Fibroblast of pulmonary artery (primary cell): Measurements from ENCODE around the gene TAS2R1.

Experiments
- DNase-seq: peaks from one replicate; pipeline ENCODE4 v3.0.0-alpha.2; 2010; ENCODE audit warnings: low read depth
- H3K4me3 ChIP-seq: replicated peaks from 2 replicates; pipeline ENCODE4 v1.5.1; 2011; ENCODE audit warnings: low read depth, mild to moderate bottlenecking, control low read depth, low read length, moderate library complexity
- TF ChIP-seq, protein P1 (sequence below): IDR thresholded peaks from 2 replicates; pipeline ENCODE4 v1.5.1; 2011; ENCODE audit warnings: mild to moderate bottlenecking, control low read depth, low read length, inconsistent platforms; ENCODE audit errors: missing control alignments

Gene TAS2R1

DNA sequence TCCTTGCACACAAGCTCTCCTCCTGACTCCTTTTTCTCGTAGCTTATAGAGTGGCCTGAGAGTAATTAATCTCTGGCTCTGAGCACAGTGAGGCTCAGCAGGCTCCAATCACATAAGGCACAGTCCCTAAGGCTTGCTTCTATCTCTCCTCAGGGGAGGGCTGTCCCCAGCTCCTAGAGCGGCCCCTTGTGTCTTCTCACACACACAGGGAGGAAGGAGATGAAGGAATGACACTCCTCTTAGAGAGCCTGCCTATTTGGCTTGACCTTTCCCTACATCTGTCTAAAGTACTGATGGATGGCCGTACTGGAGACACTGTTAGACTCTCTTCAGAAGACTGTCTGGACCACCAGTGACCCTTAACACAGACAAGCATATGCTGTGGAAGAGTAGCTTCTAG, 12.9 kb downstream of the TAS2R1 start:
- TF ChIP-seq, protein P1, sequence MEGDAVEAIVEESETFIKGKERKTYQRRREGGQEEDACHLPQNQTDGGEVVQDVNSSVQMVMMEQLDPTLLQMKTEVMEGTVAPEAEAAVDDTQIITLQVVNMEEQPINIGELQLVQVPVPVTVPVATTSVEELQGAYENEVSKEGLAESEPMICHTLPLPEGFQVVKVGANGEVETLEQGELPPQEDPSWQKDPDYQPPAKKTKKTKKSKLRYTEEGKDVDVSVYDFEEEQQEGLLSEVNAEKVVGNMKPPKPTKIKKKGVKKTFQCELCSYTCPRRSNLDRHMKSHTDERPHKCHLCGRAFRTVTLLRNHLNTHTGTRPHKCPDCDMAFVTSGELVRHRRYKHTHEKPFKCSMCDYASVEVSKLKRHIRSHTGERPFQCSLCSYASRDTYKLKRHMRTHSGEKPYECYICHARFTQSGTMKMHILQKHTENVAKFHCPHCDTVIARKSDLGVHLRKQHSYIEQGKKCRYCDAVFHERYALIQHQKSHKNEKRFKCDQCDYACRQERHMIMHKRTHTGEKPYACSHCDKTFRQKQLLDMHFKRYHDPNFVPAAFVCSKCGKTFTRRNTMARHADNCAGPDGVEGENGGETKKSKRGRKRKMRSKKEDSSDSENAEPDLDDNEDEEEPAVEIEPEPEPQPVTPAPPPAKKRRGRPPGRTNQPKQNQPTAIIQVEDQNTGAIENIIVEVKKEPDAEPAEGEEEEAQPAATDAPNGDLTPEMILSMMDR = no peak
- no peak overlapping the region for H3K4me3 ChIP-seq
- no peak for DNase-seq

DNA sequence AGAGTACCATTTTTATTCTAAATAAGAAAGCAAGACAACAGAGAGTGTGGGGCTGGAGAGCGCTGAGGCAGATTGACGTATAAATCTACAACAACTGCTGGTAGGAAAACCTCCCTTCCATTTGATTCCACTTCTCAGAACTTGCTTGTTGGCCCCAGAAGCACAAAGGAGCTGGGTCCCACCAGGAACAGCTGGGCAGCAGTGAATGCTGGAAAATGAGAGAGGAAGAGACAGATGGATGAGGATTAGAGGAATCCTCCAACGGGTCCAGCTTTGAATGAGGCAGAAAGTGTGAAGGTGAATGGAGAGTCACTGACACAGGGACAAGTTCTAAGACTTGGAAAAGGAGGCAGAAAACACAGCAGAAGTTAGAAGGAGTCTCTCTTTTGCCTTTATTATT, 14.8 kb downstream of the TAS2R1 start:
- DNase-seq = no peak
- TF ChIP-seq, protein P1 = no peak
- H3K4me3 ChIP-seq = no peak overlapping the region

DNA sequence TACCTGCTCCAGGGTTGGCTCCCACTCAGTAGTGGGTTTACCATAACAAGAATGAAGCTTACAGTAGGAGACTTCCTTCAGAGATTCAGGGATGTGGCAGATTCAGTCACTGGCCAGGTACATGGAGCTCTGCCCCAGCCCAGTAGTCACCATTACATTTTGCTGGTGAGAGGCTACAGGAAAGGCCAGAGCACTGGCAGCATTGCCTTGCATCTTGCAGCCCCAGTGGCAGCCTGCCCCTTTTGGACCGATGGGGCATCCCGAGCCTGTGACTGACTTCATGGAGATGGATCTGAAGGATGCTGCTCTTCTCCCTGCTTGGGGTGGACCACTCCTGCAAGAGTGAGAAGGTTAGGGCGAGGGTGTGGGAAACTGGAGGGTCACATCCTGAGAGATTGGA, 16.8 kb downstream of the TAS2R1 start:
- TF ChIP-seq, protein P1 = no peak
- no peak overlapping the region for H3K4me3 ChIP-seq
- DNase-seq = no peak

DNA sequence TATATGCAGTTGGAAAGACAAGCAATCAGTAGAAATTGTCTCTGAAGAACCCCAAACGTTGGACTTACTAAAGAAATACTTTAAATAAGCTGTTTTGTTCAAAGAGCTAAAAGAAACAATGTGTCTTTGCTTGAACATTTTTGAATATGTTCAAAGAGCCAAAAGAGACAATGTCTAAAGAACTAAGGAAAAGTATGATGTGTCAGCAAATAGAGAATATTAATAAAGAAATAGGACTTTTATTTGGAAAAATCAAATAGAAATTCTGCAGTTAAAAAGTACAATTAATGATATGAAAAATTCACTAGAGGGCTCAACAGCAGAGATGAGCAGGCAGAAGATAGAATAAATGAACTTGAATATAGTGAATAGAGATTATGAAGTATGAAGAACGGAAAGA, 19.2 kb downstream of the TAS2R1 start:
- no peak overlapping the region for H3K4me3 ChIP-seq
- DNase-seq = no peak
- TF ChIP-seq, protein P1 = no peak

DNA sequence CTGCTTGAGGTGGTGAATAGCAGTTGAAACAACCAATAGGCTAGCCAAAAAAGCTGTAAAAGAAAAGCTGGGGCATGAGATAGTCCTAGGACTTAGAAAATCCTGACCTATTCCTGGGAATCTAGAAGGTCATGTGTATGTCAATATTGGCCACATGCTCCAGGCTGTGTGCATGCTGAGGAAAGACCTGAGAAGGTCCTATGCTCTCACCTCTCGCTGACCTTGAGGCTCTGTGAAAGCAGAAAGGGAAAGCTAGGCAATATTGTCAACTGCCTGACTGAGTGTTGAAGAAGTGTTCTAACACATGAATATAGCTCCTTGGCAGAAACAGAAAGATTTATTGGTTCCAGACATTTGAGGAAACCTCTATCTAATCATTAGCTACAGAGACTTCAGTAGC, 19.8 kb downstream of the TAS2R1 start:
- no peak for DNase-seq

DNA sequence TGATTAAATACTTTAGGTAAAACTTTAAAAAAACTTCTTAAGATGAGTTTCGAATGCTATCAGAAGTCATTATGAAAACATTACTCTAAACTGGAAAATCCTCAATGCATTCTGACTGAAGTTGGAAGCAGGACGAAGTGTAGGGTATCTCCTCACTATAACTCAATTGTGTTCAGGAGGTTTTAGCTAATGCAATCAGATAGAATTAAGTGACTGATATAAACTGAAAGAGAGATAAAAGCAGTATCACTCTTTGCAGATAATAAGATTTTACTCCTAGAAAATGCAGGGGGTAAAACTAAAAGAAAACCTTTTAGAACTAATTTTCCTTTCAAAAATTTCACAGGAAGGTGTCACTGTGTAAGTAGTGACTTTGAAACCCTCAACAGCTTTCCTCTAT, 22.1 kb downstream of the TAS2R1 start:
- TF ChIP-seq, protein P1 = no peak
- no peak for DNase-seq
- no peak overlapping the region for H3K4me3 ChIP-seq

More for the DNA sequence above, 19.8 kb downstream of the TAS2R1 start:
- TF ChIP-seq, protein P1 = no peak
- no peak overlapping the region for H3K4me3 ChIP-seq

DNA sequence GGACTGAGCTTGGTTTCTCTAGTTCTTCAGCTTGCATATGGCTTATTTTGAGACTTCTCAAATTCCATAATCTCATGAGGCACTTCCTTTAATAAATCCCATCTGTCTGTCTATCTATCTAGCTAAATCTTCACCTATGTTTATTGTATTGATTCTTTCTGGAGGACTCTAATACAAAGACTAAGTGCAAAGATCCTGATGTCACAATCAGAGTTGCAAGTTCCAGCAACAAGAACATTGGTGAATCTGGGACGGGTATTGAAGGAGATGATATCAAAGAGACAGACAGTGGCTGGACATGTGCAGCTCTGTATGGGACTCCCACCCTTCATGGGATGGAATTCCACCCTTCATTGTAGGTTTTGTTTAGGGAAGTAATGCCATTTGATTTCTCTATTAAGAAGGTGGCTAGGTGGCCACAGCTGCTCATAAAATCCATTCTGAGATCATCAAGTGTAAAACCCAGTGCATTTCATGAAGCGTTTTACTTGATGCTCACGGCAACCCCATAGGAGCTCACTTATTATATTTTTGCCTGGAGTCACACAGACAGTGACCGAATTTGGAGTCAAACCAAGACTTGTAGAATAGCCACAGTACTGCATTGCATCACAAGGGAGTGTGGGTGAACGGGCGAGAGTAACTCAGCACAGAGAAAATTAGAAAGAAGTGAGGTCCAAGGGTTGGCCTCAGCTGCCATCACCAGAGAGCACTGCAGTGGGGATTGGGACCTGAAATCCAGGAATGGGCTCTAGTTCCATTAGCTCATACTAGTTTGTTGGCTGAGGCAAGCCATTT, 24.9 kb downstream of the TAS2R1 start:
- H3K4me3 ChIP-seq = no peak overlapping the region
- no peak for DNase-seq
- TF ChIP-seq, protein P1 = no peak
